ENCODE results near the gene DZIP1L.
"Not testable (repeated sequence)": the region's sequence is repeated elsewhere in the genome, so short reads cannot be mapped to it uniquely, and the experiment has no call there.

Gene DZIP1L, protein sequence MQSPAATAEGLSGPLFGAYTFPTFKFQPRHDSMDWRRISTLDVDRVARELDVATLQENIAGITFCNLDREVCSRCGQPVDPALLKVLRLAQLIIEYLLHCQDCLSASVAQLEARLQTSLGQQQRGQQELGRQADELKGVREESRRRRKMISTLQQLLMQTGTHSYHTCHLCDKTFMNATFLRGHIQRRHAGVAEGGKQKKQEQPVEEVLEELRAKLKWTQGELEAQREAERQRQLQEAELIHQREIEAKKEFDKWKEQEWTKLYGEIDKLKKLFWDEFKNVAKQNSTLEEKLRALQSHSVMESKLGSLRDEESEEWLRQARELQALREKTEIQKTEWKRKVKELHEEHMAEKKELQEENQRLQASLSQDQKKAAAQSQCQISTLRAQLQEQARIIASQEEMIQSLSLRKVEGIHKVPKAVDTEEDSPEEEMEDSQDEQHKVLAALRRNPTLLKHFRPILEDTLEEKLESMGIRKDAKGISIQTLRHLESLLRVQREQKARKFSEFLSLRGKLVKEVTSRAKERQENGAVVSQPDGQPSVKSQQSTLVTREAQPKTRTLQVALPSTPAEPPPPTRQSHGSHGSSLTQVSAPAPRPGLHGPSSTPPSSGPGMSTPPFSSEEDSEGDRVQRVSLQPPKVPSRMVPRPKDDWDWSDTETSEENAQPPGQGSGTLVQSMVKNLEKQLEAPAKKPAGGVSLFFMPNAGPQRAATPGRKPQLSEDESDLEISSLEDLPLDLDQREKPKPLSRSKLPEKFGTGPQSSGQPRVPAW

DNA sequence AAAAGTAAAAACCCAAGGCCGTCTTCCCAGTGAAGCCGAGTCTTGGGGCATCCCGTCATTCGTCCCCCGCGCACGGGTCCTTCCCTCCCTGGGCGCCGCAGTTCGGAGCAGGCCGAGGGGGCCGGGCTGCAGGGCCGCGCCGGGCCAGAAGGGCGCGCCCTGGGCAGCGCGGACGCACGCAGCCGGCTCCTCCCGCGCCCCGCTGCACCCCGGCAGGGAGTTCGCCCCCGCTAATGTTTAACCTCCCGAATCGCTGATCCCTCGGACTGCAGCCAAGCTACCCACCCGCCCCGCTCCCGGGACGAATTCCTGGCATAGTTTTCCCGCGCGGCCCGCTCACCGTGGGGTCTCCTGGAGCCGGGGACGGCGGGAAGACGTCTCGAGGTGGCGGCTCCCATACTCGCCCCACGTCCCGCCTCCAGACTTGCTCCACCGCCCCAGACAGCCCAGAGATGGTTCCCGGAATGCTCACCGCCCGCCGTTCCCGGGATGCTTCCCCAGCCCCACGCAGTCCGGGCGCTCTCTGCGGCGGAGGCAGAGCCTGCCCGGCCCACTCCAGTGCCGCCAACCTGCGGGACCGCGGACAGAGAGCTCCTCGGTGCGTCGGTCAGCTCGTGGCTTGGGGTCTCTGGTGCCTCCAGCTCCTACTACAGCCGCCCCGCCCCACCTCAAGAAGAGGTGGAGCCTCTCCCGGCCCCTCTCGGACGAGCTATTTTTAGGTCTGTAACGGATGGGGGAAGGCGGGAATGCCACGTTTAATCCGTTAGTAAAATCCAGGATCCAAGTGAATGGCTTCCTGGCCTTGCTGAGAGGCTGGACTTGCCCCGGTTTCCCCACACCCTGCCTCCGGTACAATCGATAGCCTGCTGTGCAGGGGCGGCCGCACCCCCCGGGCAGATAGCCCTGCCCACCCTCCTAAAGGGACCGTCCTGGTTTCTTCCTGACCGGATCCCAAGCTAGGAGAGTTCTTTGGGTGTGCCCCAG lies at the start of gene DZIP1L:
DZIP1L (minus strand) TSS at position 621 of the 984 bp plus-strand sequence. CDS start 11,637 bp downstream, outside the sequence.
- peak; percentile 88 for DNase-seq

DNA sequence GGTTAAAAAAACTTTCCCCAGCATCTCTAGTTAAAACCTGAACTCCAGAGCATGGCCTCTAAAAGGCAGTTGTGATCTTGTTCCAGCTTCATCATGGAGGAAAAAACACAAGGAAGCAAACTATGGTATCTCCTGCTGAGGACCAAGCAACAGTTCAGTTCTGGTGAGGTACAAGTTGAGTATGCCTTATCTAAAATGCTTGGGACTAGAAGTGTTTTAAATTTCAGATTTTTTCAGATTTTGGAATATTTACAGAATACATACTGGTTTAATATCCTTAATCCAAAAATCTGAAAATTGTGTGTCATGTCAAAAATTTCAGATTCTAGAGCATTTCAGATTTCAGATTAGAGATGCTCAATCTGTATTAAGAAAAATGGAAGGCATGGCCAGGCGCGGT lies 49.7 kb upstream of the DZIP1L start:
- DNase-seq, result no peak

DNA sequence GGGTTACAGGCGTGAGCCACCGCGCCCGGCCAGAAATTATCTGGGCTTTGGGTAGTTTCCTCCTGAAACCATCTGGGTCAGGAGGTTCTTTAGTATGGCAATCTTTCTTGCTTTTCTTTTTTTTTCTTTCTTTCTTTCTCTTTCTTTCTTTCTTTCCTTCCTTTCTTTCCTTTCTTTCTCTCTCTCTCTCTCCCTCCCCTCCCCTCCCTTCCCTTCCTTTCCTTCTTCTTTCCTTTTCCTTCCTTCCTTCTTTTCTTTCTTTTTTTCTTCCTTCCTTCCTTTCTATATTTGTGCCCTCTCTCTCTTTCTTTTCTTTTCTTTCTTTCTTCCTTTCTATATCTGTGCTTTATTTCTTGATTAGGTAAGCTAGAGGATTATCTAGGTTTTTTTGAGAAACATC lies 42.3 kb upstream of the DZIP1L start:
- no peak for DNase-seq

DNA sequence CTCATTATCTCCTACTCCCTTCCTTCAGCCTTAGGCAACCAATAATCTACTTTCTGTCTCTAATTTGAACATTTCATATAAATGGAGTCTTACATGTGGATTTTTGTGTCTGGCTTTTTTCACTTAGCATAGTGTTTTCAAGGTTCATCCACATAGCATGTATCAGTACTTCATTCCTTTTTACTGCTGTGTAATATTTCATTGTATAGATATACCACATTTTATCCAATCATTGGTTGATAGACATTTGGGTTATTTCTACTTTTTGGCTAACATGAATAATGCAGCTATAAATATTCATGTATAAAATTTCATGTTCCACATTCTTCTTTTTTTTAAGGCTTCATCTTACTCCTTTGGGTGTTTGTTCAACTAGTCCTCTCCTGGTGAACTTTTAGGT lies 39.1 kb upstream of the DZIP1L start:
- no peak for DNase-seq

DNA sequence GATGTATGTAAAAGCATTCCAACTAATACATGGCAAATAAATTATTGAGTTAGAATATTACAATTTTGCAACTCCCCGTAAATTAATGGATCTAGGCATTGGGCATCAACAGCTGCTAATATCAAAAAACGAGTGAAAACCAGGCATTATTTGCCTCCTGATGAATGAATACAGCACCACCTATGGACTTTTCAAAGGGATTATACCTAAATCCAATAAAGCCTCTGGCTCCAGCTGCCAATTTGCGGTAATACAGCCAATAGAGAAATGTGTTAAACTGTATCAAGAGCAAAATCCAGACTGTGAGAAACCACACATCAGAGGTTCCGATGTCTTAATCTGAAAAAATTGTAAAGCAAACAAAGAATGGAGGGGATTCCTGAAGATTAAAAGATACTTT lies 33.1 kb upstream of the DZIP1L start:
- DNase-seq, result no peak

DNA sequence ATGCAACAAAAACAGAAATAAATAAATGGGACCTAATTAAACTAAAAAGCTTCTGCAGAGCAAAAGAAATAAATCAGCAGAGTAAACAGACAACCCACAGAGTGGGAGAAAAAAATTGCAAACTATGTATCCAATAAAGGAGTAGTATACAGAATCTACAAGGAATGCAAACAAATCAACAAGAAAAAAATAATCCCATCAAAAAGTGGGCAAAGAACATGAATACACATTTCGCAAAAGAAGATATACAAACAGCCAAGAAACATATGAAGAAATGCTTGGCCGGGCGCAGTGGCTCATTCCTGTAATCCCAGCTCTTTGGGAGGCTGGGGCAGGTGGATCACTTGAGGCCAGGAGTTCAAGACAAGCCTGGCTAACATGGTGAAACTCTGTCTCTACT lies 26.8 kb upstream of the DZIP1L start:
- not testable (repeated sequence) for DNase-seq

DNA sequence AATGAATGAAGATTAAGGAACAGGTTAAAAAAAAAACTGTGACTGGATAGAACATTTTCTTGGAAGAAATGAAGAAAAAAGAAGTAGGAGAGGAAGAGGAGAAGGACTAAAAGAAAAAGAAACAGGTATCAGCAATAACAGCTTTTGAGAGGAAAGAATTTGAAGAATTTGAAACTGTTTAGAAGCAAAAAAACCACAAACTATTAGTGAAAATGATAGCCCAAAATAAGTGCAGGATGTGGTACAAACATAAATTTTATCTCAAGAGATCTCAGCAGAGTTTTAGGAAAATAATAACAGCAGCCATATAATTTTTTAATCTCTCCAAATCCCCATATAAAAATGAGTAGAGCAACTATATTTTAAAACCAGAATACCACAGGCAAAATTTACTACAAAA lies 25.5 kb upstream of the DZIP1L start:
- no peak for DNase-seq

DNA sequence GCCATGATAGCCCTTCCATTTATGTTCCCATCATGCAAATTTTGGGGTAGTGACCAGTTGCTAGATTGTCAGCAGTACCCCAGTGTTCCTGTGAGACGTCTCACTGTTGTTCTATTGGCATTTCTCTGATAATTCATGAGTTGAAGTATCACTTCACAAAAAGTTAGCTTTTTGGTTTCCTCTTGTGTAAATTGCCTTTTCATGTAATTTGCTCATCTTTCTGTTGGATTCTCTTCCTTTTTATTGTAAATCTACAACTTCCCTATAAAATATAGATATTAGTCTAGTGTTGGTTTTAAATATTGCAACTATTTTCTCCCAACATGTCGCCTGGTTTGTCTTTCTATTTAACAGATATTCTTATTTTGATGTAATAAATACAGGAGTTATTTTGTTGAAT lies 24.3 kb upstream of the DZIP1L start:
- no peak for DNase-seq

DNA sequence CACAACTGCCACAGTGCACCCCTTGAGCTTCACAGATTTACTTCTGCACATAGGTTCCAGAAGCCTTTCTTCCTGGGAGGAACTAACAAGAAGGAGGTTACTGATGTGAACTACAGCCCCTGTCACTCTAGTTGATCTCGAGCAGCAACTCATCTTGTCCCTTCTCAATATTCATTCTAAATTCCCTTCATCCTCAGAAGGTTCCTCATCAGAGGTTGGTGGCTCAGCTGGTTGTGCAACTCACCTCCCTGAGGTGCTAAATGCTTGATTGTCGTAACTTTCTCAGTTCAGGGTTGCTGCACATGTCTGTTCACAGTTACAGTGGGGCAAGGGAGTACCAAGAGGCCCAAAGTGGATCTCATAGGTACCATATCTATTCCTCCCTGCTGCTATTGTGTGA lies 22.5 kb upstream of the DZIP1L start:
- DNase-seq, result no peak

DNA sequence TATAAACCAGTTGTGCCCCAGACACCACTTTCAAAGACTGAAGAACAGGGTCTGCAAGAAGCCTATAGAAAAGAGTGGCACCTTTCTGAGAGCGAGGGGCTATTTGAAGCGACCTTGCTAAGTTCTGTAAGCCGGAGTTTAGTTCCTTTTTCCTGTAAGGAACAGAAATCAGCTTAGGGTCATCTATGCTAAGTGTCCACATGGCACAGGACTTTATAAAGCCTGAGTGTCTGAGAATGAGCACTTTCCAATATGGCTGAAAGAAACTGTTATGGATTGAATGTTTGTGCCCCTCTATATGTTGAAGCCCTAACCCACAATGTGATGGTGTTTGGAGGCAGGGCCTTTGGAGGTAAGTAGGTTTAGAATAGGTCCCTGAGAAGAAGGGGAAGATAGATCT lies 20.8 kb upstream of the DZIP1L start:
- no peak for DNase-seq

DNA sequence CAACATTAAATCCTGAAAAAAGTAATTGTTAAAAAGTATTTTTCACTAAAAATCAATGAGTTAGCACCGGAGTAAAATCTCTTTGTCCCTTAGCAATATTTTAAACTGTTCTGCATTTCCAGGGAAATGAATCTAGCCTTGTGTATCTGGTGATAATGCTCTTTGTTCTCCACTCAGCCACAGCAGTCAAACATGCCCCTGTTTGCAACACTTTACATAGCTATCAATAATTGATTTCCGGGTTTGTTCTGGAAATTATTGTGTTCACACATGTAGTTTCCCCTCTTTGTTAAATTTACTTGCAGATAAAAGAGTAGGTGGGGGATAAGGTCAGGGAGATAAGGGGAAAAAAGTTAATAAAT lies 20.4 kb upstream of the DZIP1L start:
- DNase-seq, result no peak

DNA sequence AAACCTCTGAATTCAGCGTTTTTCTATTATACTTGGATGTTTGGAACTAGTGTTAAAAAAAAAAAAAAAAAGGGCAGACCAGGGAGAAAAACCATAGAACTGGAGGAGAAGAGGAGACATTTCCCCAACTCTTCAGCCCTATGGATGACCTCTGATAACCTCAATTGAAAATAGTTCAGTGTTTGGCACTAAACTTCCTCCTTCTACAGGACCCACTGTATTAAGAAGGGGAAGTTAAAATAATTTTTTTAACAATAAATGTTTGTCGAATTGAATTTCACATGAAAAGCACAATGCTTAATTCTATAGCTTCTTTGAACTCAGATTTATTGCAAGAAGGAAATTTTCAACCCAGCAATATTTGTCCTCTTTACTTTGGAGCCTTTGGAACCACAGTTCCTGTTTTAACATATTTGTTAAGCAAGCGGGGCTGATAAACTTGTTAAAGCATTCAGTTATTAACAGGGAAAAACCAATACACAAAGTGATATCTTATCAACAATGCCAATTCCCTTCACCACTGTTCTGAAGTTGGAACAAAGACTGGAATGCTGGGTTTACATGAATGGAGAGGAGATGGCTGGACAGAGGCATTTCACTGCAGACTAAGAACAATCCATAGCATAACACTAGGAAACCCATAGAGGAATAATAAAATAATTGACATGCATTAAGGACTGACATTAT lies 19.9 kb upstream of the DZIP1L start:
- DNase-seq, result no peak

DNA sequence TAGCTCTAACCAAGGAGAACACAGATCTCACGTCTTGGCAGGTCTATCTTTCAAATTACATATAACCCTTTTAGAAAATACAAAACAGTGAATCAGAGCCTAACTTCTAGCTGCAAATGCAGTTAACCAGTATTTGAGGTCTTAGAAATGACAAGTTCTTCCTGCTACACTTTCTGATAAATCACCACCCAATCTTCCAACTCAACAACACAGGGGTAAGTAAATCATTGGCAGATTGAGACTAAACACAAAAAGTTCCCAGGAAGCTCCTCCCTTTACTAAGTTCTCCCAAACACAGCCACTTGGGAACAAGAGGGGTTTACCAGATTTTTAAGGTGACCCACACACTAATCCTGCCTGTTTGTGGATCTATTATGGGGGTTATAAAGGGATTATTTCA lies 16.8 kb upstream of the DZIP1L start, which contains the start of gene A4GNT:
A4GNT (minus strand) TSS at position 152 of the 400 bp plus-strand sequence. CDS start 1,134 bp downstream, outside the sequence.
- DNase-seq, result no peak

DNA sequence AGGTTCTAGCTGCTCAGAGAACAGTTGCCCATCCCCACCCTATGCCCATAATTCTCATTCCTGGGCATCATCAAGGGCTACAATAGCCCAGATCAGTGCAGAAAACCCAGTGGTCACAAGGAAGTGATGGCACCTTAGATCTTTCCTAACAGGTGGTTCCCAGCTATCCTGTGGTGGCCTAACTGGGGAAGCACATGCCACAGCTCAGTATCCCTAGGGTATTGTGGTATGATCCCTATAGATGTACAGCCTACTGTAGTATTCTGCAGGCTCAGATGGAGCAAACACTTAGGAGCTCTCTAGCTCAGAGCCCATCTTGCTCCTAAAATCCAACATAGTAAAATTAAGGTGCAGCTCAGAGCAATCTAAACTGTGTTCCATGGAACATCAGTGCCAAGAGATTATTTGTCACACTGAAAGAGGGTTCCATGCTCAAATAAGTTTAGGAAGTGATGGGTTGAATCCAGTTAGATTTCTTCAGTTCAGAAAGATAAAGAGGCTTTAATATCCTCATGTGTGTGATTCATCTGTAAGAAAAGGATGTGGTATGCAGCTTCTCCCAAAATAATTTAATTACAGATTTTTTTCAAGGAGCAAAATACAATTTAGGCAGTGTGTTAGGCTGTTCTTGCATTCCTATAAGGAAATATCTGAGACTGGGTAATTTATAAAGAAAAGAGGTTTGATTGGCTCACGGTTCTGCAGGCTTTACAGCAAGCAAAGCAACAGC lies 12.4 kb upstream of the DZIP1L start:
- DNase-seq, result no peak

DNA sequence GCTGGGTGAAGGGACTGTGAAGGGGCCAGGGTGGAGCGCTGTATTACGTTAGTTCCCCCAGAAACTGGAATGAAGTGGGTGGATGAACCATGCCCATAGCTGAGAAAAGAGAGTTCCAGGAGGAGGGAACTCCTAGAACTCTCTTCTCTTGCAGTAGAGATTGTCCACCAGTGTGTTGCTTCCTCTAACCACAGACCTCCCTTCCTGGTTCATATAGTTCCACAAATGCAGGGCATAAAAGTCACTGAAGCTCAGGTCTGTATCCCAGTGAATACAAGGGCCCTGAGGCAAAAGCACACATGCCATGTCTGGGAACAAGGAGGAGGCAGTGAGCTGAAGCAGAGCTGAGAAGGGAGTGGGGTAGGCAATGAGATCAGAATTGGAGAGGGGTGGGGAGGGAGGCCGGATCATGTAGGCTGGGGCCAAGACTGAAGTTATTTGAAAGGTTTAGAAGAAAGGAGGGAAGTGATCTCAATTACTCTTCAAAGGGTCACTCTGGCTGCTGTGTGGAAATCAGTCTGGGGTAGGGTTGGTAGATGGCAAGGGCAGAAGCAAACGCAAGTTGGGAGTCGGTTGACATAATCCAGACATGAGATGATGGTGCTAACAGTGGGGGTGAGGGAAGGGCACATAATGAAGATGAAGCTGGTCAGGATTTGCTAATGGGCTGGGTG lies 10.3 kb upstream of the DZIP1L start:
- no peak for DNase-seq

DNA sequence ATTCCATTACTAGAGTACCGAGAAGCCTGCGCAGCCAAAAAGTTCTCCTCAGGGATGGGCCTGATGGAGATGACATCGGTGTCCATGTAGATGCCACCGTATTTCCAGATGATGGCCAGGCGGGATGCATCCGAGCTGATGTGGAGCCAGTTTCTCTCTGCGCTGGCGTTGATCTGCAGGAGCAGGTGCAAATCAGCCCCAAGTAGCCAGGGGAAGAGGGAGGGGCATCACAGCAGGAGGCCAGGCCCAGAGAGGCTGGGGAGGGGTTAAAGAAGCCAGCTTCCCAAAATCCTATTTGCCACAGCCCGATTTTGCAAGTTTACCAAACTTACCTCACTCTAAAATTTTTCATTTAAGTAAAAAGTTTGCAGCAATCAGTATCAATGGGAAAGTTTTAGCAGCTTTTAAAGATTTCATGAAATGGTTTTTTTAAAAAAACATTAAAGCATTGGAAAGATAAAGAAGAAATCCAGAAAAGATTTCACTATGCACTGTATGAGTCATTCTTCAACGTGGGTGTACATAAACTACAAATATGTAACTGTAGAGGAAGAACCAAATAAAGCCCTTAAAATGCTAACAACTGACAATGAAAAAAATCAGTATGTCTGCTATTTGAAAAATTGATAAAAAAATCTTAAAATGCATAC lies 9.4 kb upstream of the DZIP1L start:
- peak; percentile 38 for DNase-seq

DNA sequence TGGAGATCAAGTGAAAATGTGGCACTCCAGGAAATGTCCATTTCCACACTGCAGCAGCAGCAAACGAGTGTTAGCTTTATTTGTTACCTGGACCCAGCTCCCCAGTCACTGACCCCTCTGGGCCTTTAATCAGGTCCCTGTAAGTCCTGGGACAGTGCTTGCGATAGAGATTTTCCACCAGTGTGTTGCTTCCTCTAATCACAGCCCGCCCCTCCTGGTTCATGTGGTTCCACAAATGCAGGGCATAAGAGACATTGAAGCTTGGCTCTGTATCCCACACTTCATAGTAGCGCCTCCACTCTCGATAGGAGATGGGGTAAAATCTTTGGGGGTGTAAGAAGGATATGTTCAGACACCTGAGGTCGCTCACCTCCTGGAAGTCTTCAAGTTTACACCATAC lies 8.8 kb upstream of the DZIP1L start:
- no peak for DNase-seq

DNA sequence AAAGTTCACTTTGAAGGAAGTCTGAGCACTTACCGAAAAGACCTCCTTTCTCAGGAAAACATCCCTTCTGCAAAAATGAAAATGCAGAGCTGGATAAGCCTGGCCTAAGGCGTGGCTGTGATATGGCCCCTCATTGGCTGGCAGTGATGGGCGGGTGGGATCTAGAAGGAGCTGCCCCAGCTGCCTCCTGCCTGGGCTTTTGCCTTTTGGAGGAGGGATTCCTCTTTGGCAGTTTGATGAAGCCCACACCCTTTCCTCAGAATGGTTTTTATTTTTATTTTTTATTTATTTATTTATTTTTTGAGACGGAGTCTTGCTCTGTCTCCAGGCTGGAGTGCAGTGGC lies 4.0 kb upstream of the DZIP1L start:
- DNase-seq, result no peak

DNA sequence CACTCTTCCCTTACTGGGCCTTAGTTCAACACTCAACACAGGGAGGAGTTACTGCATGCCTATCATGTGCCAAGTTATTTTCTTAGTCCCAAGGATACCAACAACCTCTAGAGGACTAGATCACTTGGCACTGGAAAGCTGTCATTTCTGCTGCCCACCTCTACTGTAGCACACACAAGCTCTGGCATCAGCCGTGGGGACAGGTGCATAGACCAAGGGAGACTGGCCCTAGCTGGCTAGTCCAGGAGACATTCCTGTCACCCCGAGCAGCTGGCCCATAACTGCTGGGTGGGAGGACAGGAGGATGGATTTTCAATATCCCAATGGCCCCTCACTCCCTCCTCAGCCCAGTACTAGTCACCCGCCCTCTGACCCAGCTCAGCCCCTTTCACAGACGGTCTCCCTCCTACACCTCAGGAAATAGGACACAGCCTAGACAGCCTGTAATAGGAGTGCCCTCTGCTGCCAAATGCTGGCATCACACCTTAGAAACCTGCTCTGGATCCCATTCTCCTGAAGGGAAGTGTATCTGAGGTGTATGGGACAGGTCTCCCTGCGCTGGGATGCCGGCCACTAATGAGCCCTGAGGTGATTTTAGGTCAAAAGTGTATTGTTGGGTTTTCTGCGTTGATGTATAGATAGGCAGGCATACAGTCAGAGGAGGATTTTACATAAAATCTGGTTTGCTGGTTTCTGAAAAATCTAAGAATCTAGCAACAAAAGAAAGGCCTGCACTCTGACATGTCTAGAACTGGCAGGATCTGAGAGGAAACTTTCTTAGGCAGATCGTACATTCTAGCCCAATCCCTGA lies 3.4 kb upstream of the DZIP1L start:
- DNase-seq, result peak; percentile 75

DNA sequence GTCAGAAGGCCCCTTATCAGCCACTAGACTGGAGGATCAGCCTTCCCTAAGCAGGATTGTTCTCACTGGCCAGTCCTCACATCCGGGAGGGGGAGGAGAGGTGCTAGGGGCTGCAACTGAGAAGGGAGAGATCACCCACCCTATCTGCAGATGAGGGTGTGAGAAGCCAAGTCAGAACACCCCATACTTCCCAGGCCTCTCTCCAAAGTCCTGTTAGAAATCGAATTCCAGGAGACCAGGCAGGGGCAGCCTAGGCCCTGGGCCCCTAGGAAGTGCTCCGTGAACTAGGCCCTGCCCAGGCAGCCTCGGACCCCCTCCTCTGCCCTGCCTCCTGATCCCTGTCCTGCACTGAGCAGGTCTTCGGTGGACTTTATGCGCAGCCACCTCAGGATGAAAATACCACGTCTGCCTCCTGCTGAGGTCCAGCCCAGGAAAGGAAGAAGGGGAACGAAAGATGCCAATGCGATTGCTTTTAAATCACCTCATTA lies 933 bp downstream of the DZIP1L start:
- no peak for DNase-seq
